Right lobe of liver (tissue), 4 donors: ENCODE results near the gene CAP2.

Experiments
- CTCF ChIP-seq, 4 donors: fragments of 200-600 bp in 3 of 4; fragments of 450-650 bp in 1 of 4; IDR thresholded peaks; one replicate each; pipeline versions ENCODE4 v1.5.1 to v1.8.0; 2016 to 2022; ENCODE audit warnings: antibody characterized with exemption in 4 of 4, mild to moderate bottlenecking in 2 of 4
- POLR2A ChIP-seq: fragments of 450-650 bp; IDR thresholded peaks from one replicate; pipeline ENCODE4 v1.6.1; 2017; ENCODE audit warnings: antibody characterized with exemption, mild to moderate bottlenecking
- donor health status: DM: no; HTN: no; CAD: no.
- donor health status: DM: no; HTN: no; CAD: no.
- donor health status: DM: no; HTN: yes; CAD: no.

DNA sequence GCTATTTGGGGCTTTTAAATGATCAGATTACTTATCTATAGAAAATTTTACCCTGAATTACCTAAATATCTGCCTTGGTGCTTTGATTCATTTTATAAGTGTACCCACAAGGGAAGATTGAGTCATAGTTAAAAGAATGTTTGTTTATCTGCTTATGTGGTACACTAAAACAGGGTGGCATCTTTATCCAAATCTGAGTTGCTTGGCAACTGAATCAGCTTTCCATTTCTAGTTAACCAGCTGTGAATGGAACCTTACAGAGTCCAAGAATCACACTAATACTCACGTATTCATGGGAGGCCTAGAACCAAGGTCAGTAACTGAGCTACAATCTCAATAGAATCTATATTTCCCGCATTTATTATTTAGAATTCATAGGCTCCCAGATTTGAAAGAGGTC is 44.0 kb upstream of the CAP2 start:
- TF ChIP-seq CTCF (IDR thresholded peaks at IDR 0.05) (no peak), POLR2A (no peak)
